ENCODE measurements around the gene LPP. TPM values are rescaled to one million over a fixed set of nuclear protein-coding genes. Genes with fewer than 3 reads are reported as not detected.

Gene LPP
- total and polyA plus RNA-seq, 2 of the 13 experiments (the other 11 are each of a cell fraction or from before 2014, with no cell fraction given), result 19.2 to 29.9 TPM

GRCh38 chr3:188365988-188366698, 212.2 kb downstream of the LPP start:
- no TSS peak for BruUV-seq (replicated peaks)
- intact Hi-C loops (cut with micrococcal nuclease; ENCODE audit: unreplicated experiment), result no loop called here
- Histone ChIP-seq H3K4me2 (ENCODE audit: low read depth, low read length) (no peak overlapping the region), H3K9ac (ENCODE audit: insufficient read depth, low read depth, low read length) (no peak overlapping the region), H4K20me1 (ENCODE audit: insufficient read depth, low read length) (no peaks in the 10 kb centered on the region), H3K27ac (ENCODE audit: extremely low read length, insufficient read depth, low read length) (no peak overlapping the region), H3K4me1 (ENCODE audit: insufficient read depth, low read length) (peaks cover 21% of the 10 kb centered on the region), H3K4me3 (replicated peaks in 1 of 3; ENCODE audit: insufficient read depth in 1 of 3, low read depth in 2 of 3, low read length in 3 of 3) (no peak overlapping the region), H3K36me3 (replicated peaks in 1 of 2; ENCODE audit: control insufficient read depth in 1 of 2, insufficient read depth in 2 of 2, low read length in 2 of 2) (no peaks in the 10 kb centered on the region; a peak in 1 of 5 replicates), H3K79me2 (ENCODE audit: insufficient read depth, low read length) (peaks cover 9% of the 10 kb centered on the region), H3K27me3 (ENCODE audit: control insufficient read depth in 1 of 2, insufficient read depth in 2 of 2, low read length in 2 of 2) (no peaks in the 10 kb centered on the region), H2AFZ (ENCODE audit: low read length) (no peak overlapping the region), H3K9me3 (ENCODE audit: low read length) (no peaks in the 10 kb centered on the region)
- FAIRE-seq (no peak), ATAC-seq (no peak), DNase-seq (ENCODE audit: low spot score) (no peak)
- TF ChIP-seq MATR3 (CRISPR knock-in tag; IDR thresholded peaks at IDR 0.05) (no peak), RELA (CRISPR knock-in tag; IDR thresholded peaks at IDR 0.05) (no peak), SIX4 (CRISPR knock-in tag; IDR thresholded peaks at IDR 0.05) (no peak), CBX5 (CRISPR knock-in tag; IDR thresholded peaks at IDR 0.05; ENCODE audit: borderline replicate concordance) (no peak), ZBTB7A (CRISPR knock-in tag; IDR thresholded peaks at IDR 0.05) (no peak), KDM6A (CRISPR knock-in tag; IDR thresholded peaks at IDR 0.05; ENCODE audit: low read depth) (no peak), ZNF362 (CRISPR knock-in tag; IDR thresholded peaks at IDR 0.05; ENCODE audit: borderline replicate concordance) (no peak), XRCC5 (optimal IDR thresholded peaks at IDR 0.05; ENCODE audit: low read length) (no peak), JARID2 (CRISPR knock-in tag; IDR thresholded peaks at IDR 0.05; ENCODE audit: insufficient replicate concordance) (no peak), HNF4A (CRISPR knock-in tag; IDR thresholded peaks at IDR 0.05) (no peak), ATF1 (CRISPR knock-in tag; IDR thresholded peaks at IDR 0.05) (no peak), CENPBD1 (CRISPR knock-in tag; IDR thresholded peaks at IDR 0.05; ENCODE audit: borderline replicate concordance, low read depth) (no peak), ZNF564 (CRISPR knock-in tag; IDR thresholded peaks at IDR 0.05) (no peak), TOE1 (CRISPR knock-in tag; IDR thresholded peaks at IDR 0.05) (no peak), RAD51 (IDR thresholded peaks at IDR 0.05; ENCODE audit: borderline replicate concordance) (no peak), TFE3 (CRISPR knock-in tag; IDR thresholded peaks at IDR 0.05) (no peak), PRMT3 (CRISPR knock-in tag; IDR thresholded peaks at IDR 0.05; ENCODE audit: borderline replicate concordance, low read depth) (no peak), ZNF772 (CRISPR knock-in tag; IDR thresholded peaks at IDR 0.05) (no peak)
- ChIA-PET POLR2A (no interaction called here), CTCF (ENCODE audit: low intra/inter-chr PET ratio, low total read pairs) (no interaction called here)
- 94% methylated on average over 12 of the region's 12 CpGs for WGBS (ENCODE audit: low lambda C conversion rate)
- in situ Hi-C loops (cut with HindIII; ENCODE audit: extremely low pct_ligation_motif_present, low pct_unique_long_range_greater_than_20kb), result no loop called here
